ENCODE measurements around the gene LRIG1. TPM values are rescaled to one million over a fixed set of nuclear protein-coding genes. Genes with fewer than 3 reads are reported as not detected.

The LRIG1 gene
- total RNA-seq, 1 donor from 2014 or later = 64.4 TPM

DNA sequence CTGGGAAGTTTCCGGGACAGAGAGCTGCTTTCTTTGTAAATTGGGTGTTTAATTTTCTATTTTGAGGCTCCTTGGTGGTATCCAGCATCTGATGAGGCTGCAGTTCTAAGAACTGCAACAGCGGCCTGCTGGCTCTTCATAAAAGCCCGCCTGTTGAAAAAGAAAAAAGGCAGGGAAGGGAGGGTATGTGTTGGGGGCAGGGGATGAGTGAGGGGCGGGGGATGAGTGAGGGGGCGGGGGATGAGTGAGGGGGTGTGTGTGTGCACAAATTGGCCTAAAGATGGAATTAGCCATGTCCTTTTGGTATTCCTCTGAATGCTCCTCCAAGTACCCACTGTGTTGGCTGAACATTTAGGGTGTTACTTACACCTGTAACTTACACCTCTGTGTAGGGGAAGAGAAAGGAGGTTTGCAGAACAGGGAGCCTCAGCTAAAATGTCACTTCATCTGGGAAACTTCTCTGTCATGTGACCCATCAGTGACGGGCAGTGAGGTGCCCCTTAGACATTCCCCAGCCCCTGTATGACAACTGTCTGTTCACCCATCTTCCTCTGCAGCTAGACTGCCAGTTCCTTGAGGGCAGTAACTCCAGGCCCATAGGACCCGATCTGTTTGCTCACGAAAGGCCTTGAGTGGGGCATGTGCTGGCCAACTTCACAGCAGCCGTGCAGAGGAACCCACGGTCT is 57.6 kb downstream of the LRIG1 start:
- no peak for DNase-seq (ENCODE audit: low spot score)

DNA sequence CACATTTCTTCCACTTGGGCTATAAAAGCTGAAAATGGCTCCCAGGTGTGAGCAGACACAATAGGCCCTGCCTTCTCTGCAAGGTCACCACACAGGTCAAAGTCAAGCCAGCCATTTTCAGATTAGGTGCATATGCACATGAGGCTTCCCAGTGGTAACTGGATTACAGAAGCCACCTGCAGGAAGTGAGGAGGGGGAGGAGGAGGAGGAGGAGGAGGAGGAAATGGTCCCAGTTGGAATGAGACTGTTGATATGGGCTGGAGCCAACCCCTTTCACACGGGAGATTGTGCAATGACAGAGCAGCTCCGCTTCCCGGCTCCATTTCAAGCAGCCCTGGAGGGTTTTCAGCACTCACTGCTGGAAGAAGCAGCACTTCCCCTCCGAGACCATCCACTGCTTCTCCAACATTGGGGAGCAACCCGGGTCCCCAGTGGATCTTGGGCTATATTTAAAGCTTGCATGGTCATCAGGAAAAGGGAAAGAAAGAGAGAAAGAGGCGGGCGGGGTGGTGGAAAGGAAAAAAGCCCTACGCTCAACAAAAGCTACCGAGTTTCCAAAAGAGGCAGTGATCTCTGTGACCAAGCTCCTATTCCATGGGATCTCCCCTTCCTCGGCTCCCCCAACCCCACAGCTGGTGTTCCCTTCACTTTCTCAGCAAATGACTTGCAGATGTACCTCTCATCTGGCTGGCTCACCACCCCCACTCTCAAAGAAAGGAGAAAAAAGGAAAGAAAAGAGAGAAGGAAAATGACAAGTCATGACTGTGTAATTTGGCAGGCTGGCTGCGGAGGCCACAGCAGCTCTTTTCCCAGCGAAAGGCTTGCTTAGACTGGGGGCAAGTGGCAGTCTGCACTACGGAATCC is 58.3 kb downstream of the LRIG1 start:
- DNase-seq (ENCODE audit: low spot score) = peak; percentile 60

DNA sequence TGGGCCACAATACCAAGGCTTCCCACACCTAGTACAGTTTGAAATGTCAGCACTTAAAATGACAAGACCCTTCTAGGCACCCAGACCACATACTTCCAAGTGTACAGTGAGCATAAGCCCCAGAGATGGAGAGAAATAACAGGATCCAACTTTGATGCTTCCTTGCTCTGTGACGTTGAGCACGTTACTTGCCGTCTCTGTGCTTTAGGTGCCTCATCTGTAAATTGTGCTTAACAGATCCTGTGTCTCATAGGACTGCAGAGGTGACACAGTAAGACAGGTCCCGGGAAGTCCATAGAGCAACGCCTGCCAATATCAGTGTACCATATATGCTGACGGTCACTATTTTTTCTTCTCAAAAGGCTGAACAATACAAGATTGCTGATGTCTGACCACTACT is 59.1 kb downstream of the LRIG1 start:
- no peak for DNase-seq (ENCODE audit: low spot score)

DNA sequence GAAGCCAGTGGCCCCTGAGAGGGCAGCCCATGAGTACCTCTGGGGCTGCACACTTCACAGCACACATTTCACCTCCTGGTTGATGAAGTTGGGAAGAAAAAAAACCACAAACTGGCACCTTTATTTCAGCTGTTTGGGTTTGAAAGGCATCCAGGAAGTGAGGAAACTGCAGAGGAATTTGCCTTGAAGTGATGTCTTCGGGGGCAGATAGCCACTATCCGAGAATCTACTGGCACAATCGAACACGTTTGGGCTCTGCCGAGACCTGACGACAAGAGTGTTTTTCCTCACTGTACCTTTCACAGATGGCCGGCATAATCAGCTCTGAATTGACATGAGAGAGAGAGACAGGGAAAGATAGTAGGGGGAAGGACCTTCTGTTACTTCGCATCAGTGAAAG is 59.7 kb downstream of the LRIG1 start:
- DNase-seq (ENCODE audit: low spot score) = no peak

DNA sequence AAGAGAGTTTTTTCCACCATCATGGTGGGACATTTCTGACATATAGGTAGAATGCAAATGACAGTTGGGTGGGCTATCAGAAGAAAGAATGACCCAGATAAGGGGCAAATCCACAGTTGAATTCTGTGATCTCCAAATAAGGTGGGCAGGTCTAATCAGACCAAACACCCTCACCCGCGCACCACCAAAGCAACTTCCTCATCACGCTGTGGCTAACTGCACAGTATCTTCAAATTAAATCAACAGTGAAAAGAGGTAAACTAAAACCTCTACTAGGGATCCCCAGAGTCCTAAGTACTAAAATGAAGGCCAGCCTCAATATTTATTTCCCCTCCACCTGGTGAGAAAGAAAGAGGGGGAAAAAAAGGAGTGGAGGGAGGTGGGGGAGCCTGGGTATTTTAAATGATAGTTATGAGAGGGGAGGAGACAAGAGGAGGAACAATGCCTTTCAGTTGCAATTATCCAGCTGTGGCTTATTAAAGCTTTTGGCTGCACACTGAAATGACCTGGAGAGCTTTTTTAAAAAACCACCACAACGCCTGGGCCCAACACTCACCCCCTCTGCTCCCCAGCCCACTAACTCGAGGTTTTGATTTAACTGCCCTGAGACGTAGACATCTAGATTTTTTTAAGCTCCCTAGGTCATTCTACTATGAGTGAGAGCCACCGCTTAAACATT is 61.0 kb downstream of the LRIG1 start:
- no peak for DNase-seq (ENCODE audit: low spot score)

DNA sequence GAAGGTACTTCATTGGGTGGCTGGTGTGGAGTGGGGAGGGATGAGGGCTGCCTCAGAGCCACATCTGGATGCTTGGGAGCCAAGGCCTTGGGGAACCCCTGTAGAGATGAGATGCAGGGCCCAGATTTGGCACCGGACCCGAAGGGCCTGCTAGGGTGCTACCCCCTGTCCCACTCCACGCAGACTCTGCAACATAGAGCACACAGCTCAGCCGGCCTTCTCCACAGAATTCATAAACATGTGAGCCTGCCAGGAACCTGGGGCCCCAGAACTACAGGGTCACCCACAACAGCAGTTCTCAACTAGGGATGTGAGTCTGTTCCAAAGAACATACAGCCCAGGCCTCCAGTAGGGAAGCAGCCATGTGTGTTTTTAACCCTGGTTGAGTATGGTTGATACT is 62.8 kb downstream of the LRIG1 start:
- DNase-seq (ENCODE audit: low spot score) = no peak

DNA sequence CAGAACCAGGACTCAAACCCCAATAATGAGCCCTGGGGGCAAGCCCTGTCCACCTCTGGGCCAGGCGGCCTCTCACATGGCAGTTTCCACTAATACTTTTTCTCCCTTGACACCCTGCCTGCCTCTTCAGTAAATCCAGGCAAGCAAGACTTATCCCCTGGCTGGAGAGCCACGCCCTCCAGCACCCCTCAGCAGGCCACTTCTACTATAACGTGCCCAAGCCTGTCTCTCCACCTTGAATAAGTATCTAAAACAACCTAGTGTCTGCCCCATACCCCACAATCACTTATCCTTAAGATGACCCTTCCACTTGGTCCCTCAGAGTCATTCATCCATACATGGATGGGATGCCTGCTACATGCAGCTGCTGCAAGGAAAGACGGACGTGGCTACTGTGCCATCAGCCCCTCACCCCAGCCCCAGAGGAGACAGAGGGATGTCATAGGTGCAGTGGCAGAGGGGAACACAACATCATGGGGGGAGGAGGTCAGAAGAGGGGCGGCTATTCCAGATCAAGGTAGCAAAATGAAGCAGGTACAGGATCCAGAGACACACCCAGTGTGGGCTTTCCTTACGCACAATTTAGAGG is 63.4 kb downstream of the LRIG1 start:
- no peak for DNase-seq (ENCODE audit: low spot score)

DNA sequence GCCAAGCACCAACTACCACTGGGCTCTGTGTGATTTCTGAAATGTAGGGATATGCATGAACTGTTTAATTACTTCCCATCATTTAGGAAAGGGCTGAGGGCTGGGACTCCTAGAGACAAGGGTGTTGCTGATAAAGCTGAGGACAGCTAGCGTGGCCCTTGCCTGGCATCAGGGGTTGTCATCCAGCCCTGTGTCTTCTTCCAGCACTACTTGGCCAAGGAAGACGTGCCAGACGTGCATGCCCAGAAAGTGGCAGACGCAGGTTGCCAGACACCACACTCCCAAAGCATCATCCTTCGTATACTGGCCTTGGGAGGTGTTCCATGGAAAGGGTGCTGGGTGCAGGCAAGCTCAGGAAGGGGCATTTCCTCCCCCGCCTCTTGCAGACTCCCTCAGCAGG is 64.8 kb downstream of the LRIG1 start:
- no peak for DNase-seq (ENCODE audit: low spot score)

DNA sequence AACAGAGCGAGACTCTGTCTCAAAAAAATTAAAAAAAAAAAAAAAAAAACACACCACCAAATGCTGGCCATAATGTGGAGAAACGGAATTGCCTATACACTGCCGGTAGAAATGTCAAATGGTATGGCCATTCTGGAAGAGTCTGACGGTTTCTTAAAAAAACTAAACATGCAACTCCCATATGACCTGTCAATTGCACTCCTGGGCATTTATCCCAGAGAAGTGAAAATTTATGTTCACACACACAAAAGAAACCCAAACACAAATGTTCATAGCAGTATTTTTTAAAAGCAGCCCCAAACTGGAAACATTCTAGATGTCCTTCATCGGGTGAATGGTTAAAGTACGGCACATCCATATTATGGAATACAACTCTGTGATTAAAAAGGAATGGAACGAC is 66.1 kb downstream of the LRIG1 start:
- no peak for DNase-seq (ENCODE audit: low spot score)

DNA sequence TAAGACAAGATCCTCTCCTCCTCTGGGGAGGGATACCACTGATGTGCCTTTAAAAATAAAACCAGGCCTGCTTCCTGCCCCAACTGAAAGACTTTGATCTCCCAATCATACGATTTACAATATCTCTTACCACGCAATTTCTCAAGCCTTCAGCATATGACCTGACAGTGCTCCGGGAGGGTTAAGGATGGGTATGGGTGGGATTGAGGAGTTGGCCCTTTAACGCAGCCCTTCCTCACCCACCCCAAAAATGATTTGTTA is 67.4 kb downstream of the LRIG1 start:
- DNase-seq (ENCODE audit: low spot score) = no peak

DNA sequence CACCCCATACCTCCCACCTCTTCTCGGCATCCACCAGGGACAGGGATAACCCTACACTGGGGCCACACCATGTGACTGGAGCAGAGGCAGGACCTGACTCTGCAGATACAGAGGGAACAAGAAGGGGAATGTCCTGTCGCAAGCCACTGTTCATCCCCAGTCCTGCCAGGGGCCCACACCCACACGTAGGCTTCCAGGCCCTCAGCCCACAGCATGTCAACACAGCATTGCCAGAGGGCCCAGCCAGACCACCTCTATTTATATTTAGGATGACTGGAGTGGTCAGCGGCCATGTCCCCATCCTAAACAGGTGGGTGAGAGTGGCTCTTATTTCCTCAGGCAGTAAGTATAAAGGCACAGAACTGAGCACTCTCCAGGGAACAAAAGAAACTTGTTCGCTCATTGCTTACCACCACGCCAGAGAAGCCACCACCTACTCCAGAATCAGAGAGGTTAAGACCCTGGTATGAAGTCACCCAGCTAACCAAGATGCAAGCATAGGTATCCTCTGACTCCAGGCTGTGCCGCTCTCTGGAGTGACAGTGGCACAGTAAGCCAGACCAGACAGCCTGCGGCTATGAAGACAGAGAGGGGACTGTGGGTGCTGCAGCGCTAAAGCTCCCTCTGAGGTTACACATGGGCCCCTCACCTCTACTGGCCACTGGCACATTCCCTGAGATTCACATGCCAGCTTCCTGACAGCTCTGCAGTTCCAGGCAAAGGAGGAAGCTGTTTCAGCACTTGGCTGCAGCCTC is 67.9 kb downstream of the LRIG1 start:
- DNase-seq (ENCODE audit: low spot score) = no peak

DNA sequence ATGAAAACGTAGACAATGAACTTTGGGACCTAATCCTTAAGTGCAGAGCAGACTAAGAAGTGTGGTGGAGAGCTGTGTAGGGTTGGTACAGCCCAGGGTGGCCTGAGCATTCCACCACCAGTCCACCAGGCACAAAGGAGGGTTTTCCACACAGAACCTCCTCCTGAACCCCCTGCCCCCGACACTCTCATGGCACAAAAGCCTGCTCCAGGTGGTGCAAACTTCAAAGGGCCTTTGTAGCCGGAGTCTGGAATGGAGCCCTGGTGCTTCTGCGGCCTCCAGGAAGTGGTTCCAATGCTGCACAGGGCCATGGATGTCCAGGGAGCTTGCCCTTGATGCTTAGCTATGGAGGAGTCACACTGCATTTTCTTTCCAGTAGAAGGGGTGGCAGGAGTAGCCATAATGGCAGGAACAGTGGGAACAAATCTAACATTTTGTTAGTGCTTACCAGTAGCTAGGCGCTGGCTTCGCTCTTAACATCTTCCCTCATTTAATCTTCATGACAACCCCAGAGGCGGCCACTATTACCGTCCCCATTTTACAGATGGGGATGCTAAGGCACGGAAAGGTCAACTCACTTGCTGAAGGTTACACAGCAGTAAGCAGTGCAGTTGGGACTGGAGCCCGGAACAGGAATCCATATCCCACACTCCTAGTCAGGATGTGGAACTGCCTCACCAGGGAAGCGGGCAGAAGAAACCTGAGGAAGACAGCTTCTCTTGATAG is 68.6 kb downstream of the LRIG1 start:
- no peak for DNase-seq (ENCODE audit: low spot score)

DNA sequence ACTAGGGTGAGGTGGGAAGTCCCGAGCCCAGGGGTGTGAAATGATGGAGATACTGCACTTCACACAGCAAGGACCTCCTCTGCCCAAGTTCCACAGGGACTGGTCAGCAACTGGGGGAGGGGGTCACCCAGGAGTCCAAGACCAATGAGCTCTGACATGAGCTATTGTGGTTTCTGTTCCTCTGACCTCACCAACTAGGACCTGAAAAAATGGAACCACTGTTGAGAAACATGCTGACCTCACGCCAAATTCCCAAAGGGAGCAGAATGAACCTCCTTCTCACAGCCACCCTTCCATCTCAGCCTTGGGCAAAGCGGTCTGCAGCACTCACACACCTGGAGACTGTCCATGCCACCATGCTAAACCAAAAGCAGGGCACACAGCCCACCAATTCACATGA is 69.3 kb downstream of the LRIG1 start:
- no peak for DNase-seq (ENCODE audit: low spot score)

DNA sequence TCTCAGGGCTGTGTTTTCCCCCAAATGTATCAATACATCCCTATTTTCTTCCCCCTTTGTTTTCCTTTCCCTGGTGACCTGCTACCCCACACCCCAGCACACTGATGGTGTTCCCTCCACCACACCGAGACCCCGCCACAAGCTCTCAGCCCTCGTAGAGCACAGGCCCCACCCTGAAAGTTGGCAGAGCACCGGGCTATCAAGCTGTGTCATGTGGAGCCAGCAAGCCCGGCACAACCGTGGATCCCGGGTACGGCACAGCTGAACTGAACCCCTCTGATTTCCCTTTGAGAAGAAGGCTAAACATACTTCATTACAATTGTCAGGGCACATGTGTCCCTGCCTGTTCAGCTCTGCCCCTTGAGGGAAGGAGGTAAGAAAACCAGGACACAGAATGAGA is 69.9 kb downstream of the LRIG1 start:
- no peak for DNase-seq (ENCODE audit: low spot score)

DNA sequence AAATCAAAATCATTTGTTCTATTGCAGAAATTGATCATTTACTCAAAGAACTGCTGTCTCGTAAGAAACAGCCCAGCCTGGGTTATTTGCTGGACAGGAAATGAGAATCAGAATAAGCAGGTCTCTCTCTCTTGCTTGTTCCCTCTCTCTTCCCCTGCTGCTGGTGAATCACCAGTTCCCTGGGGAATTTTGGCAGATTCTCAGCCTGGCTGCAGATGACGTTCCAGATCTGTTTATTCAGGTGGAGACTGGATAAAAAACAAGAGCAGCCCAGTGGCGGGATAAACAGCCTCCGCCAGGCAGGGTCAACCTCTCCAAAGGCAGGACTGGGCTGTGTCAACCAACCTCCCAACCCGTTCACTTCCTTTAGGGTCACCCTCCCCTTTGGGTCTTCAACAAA is 72.1 kb downstream of the LRIG1 start:
- peak; percentile 85 for DNase-seq (ENCODE audit: low spot score)

DNA sequence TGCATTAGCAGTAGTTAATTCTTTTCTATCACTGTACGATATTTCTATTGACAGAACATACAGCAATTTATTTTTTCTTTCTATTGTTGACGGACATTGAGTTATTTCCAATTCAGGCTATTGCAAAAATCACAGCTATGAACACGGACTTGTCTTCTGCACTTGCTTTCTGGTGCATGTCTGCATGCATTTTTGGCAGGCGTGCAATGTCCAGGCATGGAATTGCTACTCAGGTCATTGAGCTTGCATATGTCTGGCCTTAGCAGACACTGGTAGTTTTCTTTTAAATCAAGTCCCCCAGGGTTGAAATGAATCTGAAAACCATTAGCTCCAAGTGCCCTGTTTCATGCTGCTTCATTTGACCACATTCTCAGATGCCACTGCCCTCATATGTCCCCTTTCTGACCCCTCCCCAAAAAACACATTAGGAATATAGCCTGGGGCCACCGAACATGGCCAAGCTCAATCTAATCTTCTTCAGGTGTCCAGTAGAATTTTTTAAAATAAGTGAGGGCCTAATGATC is 72.8 kb downstream of the LRIG1 start:
- no peak for DNase-seq (ENCODE audit: low spot score)

DNA sequence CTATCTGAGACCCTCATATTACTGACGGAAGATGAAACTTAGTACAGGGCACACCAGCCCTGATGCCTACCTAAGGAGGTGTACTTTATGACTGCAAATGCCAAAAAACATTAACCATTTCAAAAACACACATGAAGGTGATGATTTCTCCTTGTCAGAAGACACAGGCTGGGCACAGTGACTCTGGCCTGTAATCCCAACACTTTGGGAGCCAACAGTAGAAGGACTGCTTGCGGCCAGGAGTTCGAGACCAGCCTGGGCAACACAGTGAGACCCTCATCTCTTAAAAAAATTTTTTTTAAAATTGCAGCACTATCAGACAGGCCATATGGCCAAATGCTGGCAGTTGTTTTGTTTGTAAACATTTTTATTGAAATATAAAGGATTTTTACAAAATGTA is 73.5 kb downstream of the LRIG1 start:
- DNase-seq (ENCODE audit: low spot score) = no peak

DNA sequence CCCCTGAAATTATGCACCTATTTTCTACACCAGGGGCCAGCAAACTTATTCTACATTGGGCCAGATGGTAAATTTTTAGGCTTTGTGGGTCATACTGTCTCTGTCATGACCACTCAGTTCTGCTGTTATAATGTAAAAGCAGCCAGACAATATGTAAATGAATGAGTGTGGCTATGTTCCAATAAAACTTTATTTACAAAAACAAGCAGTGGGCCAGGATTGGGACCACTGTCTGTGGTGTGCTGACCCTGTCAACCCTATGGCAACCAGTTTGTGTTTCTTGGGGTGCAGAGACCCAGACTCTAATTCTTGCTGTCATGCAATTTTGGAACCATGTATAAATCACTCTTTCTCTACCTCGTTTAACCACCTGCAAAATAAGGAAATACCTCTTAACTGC is 74.7 kb downstream of the LRIG1 start:
- DNase-seq (ENCODE audit: low spot score) = no peak

DNA sequence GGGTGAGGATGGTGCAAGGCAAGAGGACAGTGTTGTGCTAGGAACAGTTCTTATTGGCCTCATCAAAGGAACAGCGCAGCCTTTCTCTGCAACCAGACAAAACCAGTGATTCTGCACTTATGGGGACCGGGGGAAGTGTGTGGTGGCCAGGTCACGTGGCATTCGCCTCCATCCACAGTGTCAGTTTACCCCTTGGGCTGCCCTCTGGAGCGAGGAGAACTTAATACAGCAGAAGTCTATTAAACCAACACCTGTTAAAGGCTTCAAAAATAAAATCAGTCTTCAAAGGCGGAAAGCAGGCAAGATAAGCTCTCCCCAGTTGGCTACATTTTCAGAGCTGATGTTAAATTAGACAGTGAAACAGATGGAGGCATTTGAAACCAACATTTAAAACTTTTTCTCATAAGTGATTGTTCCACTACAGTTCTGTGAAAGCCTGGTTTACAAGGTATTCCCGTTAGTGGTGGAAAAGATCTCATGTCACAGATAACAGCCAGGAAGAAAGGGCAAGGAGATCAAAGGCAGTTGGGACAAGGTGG is 75.2 kb downstream of the LRIG1 start:
- DNase-seq (ENCODE audit: low spot score) = no peak

DNA sequence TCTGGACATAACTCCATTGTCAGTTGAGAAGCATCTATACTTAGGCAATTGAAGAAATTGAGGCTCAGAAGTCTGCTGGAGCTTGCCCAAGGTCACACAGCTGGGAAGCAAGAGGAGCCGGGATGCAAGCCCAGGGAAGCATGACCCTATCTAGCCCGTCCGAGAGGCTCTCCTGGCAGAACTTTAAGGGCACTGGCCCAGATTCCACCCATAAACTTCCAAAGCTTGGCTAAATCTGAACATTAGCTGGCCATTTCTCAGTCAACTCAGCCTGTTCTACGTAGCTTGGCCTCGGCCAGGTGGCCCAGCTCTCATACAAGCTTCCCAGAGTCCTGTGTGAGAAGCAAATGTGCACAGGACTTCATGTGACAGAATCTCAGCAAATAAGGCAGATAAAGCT is 75.8 kb downstream of the LRIG1 start:
- no peak for DNase-seq (ENCODE audit: low spot score)

DNA sequence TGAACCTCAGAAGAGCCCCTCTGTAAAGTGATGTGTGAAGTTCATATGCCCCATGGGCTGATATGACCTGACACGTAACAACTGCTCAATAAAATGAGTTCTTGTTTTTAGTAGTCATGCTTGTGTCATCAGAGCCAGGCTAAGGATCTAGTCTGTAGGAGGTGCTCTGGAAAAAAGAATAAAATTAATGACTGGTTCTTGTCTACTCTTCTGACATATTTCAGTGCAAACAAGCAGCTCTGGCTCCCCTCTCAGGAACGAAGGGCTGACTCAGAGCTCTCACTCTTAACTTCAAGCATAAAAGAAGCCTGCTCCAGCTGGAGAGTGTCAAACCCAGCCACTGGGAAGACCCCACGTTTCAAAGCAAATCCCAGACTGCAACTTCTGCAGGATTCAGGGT is 77.0 kb downstream of the LRIG1 start:
- DNase-seq (ENCODE audit: low spot score) = no peak
